GM20431 (cell line): ENCODE results near the gene TMEM47.

ENCODE experiments used
- in situ Hi-C: fragments of 300-500 bp; cut with MseI, MboI; formaldehyde crosslinking; loops from one replicate; pipeline ENCODE4 v1.15.0; 2020; ENCODE audit warnings: low sequenced_read_pairs; ENCODE audit not compliant: unreplicated experiment

TMEM47 gene

DNA sequence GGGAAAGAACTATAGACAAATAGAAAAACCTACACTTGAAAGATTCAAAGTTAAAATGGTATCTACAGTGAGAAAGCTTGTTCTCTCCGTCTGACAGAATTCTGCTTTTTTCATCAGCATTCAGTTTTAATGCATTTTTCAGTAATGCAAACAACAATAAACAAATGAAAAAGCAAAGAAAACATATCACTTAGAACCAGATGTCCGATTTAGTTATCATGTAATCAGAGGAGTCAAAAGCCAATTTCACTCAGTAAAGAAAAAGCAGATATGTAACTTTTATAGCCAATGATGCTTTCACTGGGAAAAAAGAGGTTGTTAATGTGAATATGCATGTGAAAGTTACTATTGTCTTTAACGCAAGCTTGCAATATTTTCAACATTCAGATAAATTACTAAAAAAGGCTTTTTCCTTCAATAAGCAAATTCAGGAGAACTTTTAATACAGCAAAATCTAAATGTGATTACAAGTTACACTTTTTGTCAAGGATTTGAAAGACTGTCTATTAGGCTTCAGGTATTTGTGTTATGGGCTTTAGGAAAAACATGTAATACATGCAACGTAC is 70.7 kb downstream of the TMEM47 start:
- in situ Hi-C loops: no loop called here

DNA sequence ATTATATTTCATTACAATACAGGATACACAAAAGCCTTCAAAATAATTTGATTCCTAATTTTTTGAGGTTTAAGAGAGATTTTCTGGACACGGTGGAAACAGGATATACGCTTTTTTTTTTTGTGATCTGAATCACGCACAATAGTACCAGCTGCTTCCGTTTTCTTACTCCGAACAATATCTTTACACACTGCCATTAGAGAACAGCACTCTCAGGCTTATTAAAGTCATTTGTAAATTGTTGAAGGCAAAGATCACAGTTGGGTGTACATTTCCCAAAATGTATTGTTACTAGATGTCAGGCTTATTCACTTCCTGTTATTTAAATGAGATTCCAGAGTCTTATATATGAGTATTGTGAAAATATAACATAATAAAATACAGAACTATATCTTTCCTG is 71.5 kb downstream of the TMEM47 start:
- in situ Hi-C loops: no loop called here

DNA sequence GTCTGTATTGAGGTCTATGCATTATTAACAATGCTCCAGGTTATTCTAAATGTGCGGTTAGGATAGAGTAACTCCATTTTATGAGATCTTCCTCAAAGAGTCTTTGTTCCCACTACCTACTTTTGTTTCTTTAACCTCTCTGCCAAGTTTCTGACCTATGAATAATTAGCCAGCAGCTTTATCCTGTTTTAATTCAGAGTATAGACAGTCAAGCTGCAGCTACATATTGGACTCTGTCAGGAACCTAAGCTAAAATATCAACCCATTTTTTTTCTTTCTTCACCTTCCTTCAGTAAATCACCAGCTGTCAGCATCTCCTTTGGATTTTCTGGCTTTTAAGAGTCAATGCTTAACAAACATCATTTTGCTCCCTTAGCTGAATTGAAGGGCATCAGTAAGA is 72.3 kb downstream of the TMEM47 start:
- in situ Hi-C loops: no loop called here

DNA sequence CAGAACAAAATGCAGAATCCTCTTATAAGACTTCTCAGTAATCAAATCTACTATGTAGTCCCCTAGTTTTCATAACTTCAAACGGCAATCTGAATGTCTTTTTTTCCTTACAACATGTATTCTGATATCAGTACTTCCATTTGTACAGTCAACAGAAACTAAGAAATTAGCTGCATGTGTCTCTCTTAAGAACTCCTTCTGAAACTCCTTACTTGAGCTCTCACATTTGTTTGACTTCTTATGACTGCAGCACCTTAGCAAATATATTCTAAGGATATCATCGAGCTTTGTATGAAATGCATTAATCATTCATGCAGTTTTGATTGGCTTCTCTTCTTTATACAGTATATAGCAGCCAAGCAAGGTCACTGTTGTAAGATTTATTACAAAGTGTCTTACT is 77.0 kb downstream of the TMEM47 start:
- in situ Hi-C loops: no loop called here

DNA sequence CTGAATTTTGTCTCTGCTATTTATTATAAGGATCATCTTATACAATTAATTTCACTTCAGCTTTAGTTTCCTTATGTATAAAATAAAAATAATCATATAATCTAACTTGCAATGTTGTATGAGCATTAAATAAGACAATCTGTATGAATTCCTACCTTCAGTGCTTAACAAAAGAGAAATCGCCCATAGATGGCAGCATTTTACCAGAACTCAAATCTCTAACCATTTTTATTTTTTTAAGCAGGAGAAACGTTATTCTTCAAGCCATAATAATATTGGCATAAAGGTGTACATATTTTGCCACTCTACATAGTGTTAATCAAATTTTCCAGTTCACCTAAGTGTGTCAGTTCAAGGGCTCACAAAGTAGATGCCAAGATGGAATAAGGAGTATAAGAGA is 78.8 kb downstream of the TMEM47 start:
- in situ Hi-C loops: no loop called here
